ENCODE measurements around the gene ATP2C1.
A peak's percentile ranks its signal among the peaks of the same experiment; 100 is the strongest.
"Not testable (repeated sequence)": the region's sequence is repeated elsewhere in the genome, so short reads cannot be mapped to it uniquely, and the experiment has no call there.

Gene ATP2C1, protein sequence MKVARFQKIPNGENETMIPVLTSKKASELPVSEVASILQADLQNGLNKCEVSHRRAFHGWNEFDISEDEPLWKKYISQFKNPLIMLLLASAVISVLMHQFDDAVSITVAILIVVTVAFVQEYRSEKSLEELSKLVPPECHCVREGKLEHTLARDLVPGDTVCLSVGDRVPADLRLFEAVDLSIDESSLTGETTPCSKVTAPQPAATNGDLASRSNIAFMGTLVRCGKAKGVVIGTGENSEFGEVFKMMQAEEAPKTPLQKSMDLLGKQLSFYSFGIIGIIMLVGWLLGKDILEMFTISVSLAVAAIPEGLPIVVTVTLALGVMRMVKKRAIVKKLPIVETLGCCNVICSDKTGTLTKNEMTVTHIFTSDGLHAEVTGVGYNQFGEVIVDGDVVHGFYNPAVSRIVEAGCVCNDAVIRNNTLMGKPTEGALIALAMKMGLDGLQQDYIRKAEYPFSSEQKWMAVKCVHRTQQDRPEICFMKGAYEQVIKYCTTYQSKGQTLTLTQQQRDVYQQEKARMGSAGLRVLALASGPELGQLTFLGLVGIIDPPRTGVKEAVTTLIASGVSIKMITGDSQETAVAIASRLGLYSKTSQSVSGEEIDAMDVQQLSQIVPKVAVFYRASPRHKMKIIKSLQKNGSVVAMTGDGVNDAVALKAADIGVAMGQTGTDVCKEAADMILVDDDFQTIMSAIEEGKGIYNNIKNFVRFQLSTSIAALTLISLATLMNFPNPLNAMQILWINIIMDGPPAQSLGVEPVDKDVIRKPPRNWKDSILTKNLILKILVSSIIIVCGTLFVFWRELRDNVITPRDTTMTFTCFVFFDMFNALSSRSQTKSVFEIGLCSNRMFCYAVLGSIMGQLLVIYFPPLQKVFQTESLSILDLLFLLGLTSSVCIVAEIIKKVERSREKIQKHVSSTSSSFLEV

DNA sequence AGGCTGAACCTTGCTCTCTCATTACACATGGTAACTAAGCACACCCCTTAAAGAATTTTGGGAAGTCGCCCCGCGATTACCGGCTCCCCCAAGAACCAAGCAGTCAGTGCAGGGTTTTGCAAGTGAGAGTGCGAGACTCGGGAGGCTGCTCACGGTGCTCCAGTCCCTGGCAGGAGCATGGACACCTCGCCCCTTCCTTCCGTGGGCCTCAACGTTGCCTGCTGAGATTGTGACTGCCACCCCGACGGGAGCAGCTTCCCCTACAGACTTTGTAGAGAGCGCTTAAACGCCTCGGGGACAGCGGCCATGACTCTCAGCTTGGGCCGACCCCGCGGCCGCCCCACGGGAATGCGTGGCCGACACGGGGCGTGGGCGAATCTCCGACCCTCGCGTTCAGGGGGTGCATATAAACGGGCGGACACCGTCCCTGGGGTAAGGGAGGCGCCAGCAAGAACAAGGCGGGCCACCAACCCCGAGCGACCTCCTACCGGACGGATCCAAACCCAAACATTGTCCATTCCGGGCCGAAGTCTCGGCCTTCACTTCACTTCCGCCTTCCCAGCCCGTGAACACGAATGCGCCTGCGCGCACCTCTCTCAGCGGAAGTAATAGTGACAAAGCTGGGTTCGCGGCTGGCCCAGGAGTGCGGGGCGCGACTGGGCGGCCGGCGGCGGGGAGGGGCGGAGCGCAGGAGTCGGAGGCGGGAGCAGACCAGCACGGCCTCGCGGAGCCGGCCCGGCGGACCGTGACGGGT is at the start of gene ATP2C1:
TSS of gene ATP2C1 (plus strand) at position 709 of the 754 bp plus-strand sequence. CDS start 686 bp downstream, outside the sequence.
- peak; percentile 94 for DNase-seq

DNA sequence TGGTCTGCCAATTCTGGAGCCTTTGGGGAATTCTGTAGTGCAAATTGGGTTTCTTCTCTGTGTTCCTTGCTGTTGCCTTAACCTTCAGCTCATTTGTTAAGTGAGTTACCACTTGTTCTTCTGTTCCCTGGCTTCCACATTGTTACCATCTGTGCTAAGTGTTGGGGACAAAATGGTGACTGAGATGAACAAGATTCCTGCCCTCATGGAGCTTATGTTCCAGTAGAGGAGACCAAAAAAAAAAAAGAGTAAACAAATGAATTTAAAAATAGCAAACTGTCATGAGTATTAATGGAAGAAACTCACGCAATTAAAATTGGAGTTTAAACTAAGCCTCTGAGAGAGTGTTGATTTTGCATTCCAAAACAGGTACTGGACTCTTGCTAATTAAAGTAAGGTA is 49.4 kb upstream of the ATP2C1 start:
- DNase-seq: no peak

DNA sequence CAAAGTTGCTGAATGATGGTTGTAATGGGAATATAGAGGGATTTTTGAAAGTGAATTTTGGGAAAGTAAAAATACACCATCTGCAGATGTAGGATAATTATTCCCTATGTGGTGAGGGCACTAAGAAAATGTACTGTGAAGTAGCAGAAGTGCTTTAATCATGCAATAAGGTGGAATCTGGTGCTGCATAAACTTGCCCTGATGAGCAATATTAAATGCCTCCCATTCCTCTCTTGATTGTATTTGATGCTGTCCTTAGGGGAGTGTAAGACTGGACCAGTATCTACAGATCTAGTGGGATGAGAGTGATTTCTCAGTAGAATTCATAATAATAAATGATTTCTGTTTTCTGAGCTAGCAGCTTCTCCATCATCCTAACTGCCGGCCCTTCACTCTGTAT is 47.7 kb upstream of the ATP2C1 start:
- no peak for DNase-seq

DNA sequence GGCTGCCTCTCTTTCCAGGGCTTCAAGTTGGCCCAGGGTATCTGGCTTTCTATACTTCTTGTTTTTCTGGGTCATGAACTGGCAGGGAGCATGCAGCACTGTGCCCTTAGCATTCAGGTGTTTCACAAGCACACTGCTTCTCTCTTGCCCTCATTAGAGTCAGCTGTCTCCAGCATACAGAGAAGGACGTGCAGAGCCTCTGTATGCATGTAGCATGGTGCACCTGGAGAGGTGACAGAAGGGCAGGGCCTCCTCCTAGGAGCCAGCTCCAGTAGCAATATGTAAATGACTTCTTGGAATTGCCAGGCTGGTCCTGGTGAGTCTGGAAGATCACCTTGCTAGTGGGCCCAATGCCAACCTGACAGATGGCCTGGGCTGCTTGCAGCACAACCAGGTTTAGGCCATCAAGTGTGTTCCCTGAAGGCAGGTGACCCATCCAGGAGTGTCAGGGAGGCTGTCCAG is 44.8 kb upstream of the ATP2C1 start:
- DNase-seq: peak; percentile 48

DNA sequence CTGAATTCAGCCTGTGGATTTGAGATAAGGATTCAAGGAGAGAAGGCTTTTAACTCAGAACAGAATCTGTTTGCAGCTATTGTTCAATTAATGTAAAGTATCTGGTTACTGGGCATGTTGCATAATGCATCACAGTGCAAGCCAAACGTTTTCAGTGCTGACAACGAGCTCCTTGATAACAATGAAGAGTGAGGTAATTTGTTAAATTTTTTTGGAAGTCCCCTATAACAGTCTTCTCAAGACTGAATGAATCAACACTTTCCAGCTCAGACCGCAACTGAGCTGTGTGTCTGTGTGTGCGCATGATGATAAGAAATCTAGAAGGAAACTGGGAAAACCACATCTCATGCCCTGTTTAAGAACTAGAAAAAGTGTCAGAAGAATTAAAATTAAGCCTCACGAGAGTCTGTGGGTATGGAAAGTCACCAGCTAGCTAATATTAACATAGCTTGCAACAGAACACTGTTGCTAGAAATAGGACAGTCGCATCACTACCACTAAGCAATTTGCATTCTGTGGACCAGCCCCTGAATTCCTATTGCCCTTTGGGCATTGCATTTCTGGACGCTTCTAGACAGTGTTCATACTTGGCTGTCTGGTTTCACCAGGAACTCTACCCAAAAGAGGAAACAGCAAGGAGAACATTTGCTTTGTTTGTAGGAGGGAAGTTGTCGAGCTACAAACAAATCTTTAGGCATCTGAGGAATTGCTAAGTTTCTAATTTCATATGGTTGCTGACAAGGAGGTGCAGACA is 43.7 kb upstream of the ATP2C1 start:
- peak; percentile 39 for DNase-seq

DNA sequence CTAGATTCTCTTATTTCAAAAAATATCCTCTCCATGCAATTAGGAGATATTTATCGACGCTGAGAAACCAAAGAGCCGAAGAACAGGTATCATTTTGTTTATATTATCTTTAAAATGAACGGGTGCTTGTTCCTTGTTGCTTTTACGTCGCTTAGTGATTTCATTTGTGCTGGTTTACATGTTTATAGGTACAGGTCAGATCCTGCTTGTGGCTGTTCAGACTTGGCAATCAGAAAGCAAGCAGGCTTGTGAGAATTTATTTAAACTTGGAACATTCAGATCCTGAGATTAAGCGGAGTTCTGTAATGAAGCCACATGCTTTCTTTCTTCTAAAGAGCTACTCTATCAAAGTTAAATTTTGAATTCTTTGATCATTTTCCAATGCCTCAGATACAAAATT is 43.0 kb upstream of the ATP2C1 start:
- no peak for DNase-seq

DNA sequence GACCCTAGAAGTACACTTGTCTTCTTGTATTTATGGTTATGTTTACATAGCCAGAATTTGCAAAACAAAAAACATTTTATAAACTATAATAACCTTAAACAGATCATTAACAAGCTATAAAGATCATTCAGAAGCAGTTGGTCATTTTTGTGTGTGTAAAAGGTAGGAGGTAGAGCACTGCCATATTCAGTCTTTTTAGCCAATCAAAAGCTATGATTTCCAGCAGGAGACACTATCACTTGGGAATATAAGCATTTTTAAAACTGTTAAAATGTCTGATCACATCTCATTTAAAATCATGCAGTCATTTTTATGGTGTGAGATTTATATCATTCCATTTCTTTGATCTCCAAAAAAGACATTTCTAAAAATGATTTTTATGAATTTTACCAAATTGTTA is 42.6 kb upstream of the ATP2C1 start:
- DNase-seq: no peak

DNA sequence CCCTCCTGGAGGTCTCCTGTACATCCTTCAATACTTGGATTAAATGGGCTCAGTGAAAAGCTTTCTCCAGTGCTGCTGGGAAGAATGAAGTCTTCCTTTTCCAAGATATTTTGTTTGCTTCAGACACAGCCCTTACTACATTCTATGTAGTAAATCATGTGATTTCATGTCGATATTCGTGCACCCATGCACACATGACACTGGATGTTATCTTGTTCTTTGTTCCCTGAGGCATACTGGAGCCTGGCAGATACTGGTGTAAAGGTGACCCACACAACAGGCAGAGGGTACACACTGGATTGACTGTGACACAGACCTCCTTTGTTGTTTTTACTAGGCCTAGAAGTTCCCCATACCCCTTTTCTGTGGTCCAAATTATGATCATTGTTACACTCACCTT is 40.3 kb upstream of the ATP2C1 start:
- DNase-seq: no peak

DNA sequence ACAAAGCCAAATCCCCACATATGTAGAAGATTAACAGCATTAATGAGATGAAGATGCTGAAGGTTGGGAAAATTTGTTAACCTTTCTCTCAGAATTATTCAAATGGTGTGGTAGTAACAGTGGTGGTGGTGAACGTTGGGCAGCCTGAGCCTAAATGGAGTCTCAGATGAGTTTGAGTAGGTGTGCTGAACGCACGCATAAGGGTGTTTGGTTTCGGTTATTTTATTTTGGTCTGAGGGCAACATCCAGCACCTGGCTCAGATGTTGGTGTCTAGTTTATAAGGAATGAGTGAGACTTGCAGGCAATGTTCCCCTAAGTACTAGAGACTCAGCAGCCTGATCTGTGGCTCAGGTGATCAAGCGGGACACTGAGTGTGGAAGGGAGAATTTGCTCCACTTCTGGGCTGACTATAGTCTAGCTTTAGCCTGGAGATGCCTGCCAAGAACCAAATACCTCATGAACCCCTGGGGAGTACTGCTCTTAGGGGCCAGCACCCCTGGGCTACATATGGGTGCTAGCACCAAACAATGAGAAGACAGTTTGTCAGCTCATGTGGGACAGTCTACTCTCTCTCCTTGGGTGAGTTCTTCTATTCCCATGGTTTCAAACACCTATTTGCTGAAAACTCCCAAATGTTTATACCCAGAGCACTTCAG is 39.5 kb upstream of the ATP2C1 start:
- DNase-seq: no peak

DNA sequence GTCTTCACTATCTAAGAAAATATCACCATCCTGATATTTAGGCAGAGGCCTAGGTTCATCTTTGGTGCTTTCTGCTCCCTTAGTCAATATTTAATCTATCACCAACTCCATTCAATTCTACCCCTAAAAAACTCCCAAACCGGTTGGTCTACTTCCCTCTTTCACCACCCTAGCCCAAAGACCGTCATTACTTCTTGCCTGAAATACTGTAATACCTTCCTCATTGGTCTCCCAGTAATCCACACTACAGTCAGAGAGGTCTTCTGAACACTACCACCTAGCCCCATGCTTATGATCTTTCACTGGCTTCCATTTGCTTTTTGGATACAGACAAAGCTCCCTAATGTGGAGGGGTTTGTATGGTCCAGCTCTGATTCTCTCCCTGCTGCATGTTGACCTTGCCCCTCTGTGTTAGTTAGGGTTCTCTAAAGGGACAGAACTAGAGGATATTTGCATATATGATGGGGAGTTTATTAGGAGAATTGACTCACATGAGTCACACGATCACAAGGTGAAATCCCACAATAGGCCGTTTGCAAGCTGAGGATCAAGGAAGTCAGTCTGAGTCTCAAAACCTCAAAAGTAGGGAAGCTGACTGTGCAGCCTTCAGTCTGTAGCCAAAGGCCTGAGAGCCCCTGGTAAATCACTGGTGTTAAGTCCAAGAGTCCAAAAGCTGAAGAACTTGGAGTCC is 36.4 kb upstream of the ATP2C1 start:
- no peak for DNase-seq

DNA sequence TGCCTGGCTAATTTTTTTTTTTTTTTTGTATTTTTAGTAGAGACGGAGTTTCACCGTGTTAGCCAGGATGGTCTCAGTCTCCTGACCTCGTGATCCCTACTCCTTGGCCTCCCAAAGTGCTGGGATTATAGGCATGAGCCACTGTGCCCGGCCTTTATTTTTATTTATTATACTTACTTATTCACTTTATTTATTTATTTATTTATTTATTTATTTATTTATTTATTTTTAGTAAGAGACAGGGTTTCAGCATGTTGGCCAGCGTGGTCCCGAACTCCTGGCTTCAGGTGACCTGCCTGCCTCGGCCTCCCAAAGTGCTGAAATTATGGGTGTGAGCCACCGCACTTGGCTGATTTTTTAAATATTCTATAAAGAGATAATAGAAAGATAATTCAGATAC is 31.8 kb upstream of the ATP2C1 start:
- not testable (repeated sequence) for DNase-seq

DNA sequence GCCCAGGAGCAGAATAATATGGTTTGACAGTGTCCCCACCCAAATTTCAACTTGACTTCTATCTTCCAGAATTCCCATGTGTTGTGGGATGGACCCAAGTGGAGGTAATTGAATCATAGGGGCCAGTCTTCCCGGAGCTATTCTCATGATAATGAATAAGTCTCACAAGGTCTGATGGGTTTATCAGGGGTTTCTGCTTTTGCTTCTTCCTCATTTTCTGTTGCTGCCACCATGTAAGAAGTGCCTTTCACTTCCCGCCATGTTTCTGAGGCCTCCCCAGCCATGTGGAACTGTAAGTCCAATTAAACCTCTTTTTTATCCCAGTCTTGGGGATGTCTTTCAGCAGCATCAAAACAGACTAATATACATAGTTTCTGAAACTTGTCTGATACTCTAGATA is 28.4 kb upstream of the ATP2C1 start:
- no peak for DNase-seq

DNA sequence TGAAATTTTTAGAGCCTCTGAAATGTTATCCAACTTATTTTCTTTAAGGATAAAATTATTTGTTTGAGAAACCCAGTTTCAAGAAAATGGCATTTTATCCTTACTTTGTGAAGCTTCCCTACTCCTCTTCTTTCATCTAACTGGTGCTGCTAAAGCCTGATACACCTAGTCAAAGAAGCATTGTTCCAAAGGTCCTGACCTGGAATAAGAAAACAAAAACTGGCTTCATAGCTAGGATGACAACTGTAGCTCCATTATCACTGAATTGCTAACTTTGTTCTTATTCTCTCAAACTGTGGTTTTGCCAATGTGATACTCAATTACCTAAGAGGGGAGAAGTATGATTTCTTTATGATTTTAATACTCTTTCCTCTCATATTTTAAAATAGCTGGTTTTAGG is 27.6 kb upstream of the ATP2C1 start:
- DNase-seq: no peak

DNA sequence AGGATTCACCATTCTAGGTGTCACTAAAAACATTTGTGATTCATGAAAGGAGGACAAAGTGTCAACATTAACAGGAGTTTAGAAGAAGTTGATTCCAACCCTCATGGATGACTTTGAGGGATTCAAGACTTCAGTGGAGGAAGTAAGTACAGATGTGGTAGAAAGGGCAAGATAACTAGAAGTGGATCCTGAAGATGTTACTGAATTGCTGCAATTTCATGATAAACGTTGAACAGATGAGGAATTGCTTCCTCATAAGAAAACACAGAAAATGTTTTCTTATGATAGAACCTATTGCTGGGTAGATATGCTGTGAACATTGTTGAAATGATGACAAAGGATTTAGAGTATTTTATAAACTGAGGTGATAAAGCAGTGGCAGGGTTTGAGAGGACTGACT is 23.5 kb upstream of the ATP2C1 start:
- DNase-seq: no peak

DNA sequence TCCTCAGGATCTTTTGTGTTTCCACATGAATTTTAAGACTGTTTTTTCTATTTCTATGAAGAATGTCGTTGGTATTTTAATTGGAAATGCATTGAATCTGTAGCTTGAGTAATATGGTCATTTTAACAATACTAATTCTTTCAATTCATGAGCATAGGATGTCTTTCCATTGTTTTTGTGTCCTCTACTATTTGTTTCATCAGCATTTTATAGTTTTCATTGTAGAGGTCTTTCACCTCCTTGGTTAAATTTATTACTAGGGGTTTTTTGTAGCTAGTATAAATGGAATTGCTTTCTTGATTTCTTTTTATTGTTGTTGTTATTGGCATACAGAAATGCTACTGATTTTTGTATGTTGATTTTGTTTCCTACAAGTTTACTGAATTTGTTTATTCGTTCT is 17.3 kb upstream of the ATP2C1 start:
- no peak for DNase-seq

DNA sequence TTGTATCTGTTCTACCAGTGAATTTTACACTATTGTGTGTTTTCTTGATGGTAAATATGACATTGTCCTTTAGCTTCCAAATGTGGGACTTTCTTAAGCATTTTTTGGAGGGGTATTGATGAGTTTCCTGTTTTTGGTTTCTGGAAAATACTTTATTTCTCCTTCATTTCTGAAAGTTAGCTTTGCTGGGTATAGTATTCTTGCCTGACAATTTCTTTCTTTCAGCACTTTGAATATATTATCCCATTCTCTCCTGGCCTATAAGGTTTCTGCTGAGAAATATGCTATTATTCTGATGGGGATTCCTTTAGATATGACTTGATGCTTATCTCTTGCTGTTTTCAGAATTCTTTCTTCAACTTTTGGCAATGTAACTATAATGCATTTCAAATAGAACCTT is 15.4 kb upstream of the ATP2C1 start:
- no peak for DNase-seq

DNA sequence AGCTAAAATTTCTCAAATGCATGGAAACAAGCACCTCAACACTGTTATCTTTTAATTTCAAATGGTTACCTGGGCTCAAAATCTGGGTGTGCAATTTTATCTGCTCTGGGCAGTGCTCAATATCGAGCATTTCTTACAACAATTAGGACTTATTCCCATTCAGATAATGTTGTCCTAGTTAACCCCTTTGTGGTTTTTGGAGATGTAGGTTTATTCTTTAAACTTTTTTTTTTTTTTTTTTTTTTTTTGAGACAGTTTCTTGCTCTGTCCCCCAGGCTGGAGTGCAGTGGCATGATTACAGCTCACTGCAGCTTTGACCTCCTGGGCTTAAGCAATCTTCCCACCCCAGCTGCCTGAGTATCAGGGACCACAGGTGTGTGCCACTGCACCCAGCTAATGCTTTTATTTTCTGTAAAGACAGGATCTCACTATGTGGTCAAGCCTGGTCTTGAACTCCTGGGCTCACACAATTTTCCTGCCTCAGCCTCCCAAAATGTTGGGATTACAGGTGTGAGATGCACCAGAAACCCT is 4.4 kb upstream of the ATP2C1 start:
- DNase-seq: no peak

DNA sequence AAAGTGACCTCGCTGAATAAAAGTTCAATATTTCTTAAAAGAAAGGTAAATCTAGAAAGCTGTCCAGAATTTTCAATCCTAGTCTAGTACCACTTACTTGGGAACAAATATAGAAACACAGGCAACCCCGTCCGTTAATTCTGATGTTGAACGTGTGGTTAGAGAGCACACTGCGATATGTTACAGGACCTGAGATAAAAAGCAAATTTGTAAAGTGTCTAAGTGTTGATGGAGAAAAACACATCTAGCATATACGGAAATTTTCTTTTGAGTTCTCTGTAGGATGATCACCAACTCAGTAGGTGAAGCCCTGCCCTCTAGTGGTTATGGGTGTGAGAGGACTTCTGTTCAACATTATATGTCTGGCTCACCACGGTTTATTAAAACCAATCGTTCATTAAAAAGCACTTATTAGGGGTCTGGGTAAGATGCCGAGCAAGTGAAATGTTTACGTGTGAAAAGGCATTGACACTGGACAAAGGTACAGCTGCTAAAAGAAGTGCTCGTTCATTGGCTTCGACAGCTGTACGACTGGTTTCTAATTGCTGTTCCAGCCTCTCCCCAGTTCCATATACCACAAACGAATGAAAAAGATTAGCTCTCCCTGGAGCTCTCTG is 1.0 kb upstream of the ATP2C1 start:
- DNase-seq: peak; percentile 72

DNA sequence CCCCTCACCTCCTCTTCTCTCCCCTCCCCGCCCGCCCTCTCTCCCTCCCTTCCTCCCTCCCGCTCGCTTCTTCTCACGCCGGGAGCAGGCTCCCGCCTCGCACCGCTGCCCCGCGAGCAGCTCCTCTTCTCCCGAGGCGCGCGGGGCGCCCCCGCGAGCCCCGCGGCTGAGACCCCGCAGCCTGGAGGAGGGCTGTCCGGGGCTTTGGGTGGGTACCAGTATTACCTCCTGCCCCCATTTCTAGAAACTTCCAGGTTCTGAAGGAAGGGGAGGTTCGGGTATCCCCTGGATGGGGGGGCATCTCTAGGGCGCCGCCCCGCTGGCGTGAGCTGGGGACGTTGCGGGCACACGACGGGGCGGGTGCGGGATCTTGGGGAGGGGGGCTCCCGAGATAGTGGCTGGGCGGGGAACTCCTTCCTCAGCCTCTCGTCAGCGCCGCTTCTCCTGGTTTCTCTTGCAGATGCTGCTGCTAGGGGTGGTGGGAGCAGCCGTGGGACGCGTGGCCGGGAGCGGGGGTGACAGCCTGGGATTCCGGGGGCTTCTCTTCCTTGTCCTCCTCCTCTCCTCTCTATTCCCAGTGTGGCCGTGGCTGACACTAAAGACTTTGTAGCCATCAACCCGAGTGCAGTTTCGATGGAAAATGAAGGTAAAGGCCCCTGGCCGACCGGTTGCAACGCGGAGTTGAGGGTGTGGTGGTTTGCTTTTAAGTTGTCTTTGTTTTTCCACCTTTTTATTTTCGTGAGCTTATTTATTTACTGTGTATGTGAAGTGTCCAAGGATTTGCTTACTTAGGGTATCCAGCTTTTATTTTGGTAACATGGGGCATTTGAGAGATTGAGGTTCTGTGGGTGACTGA is 474 bp downstream of the ATP2C1 start:
- peak; percentile 24 for DNase-seq

DNA sequence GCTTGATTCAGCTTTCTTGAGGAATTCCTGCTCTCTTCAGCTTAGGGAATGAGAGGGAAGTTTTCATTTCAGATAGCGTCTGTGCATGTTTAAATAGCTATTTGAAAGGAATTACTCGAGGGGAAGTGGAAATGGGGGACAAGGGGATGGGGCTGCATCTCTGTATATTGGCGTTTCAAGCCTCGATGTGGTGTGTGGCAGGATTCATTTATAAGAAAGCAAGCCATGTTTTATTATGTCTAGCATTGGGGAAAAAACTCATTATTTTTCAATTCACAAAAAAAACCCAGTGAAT is 1.0 kb downstream of the ATP2C1 start:
- DNase-seq: no peak
